Measurements from ENCODE around the gene UNC119B. TPM values are rescaled to one million over a fixed set of nuclear protein-coding genes. Genes with fewer than 3 reads are reported as not detected.

The UNC119B gene
- total RNA-seq, 1 donor, result 25.0 TPM

DNA sequence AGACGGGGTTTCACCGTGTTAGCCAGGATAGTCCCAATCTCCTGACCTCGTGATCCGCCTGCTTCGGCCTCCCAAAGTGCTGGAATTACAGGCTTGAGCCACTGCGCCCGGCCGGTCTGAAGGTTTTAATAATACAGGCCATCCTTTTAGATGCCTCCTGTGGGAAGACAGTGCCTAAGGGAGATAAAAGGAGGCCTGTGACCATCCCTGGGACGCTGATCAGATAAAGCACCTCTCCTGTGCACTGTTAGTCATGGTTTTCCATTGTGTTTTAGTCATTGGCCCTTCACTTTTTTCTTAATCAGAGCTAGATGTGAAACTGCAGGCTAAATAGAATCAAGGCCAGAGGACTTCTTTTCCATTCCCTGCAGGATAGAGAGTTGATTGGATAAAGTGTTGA is 7.8 kb downstream of the UNC119B start:
- TF ChIP-seq, protein P1, sequence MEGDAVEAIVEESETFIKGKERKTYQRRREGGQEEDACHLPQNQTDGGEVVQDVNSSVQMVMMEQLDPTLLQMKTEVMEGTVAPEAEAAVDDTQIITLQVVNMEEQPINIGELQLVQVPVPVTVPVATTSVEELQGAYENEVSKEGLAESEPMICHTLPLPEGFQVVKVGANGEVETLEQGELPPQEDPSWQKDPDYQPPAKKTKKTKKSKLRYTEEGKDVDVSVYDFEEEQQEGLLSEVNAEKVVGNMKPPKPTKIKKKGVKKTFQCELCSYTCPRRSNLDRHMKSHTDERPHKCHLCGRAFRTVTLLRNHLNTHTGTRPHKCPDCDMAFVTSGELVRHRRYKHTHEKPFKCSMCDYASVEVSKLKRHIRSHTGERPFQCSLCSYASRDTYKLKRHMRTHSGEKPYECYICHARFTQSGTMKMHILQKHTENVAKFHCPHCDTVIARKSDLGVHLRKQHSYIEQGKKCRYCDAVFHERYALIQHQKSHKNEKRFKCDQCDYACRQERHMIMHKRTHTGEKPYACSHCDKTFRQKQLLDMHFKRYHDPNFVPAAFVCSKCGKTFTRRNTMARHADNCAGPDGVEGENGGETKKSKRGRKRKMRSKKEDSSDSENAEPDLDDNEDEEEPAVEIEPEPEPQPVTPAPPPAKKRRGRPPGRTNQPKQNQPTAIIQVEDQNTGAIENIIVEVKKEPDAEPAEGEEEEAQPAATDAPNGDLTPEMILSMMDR (IDR thresholded peaks at IDR 0.05; ENCODE audit: insufficient read depth, low read depth, low read length), result no peak
- DNase-seq (ENCODE audit: low read depth), result no peak
- H3K4me3 ChIP-seq (ENCODE audit: low read depth, low read length), result no peak overlapping the region

DNA sequence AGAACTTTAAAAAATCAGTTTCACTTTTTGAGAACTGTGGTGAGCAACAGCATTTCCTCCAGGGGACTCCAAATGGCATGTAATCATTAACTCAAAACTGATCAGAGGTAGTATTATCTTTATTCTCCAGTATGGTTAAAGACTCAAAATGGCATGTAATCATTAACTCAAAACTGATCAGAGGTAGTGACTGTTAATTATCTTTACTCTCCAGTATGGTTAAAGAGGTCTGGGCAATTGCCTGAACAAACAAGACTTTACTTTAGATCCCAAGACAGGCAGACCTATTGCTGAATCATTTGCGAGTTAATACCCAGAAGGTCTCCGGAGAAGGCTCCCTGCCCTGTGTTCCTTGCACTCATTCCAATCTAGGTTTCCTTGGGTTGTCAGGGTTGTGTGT is 8.8 kb downstream of the UNC119B start:
- TF ChIP-seq, protein P1 (IDR thresholded peaks at IDR 0.05; ENCODE audit: insufficient read depth, low read depth, low read length), result no peak

GRCh38 chr12:120719496-120720233 is 9.4 kb downstream of the UNC119B start:
- TF ChIP-seq, protein P1 (IDR thresholded peaks at IDR 0.05; ENCODE audit: insufficient read depth, low read depth, low read length), result no peak
- no peak overlapping the region for H3K4me3 ChIP-seq (ENCODE audit: low read depth, low read length)
- no peak for DNase-seq (ENCODE audit: low read depth)

More for the DNA sequence above, 8.8 kb downstream of the UNC119B start:
- no peak for DNase-seq (ENCODE audit: low read depth)
- H3K4me3 ChIP-seq (ENCODE audit: low read depth, low read length), result no peak overlapping the region

- no peak overlapping the region for H3K4me3 ChIP-seq (ENCODE audit: low read depth, low read length)
- TF ChIP-seq, protein P1 (IDR thresholded peaks at IDR 0.05; ENCODE audit: insufficient read depth, low read depth, low read length), result no peak
- peak; percentile 74 for DNase-seq (ENCODE audit: low read depth)
These were observed 10.2 kb downstream of the UNC119B start for GRCh38 chr12:120720234-120720986.

GRCh38 chr12:120720987-120721801 is 10.9 kb downstream of the UNC119B start:
- TF ChIP-seq, protein P1 (IDR thresholded peaks at IDR 0.05; ENCODE audit: insufficient read depth, low read depth, low read length), result no peak
- no peak for DNase-seq (ENCODE audit: low read depth)
- H3K4me3 ChIP-seq (ENCODE audit: low read depth, low read length), result no peak overlapping the region

DNA sequence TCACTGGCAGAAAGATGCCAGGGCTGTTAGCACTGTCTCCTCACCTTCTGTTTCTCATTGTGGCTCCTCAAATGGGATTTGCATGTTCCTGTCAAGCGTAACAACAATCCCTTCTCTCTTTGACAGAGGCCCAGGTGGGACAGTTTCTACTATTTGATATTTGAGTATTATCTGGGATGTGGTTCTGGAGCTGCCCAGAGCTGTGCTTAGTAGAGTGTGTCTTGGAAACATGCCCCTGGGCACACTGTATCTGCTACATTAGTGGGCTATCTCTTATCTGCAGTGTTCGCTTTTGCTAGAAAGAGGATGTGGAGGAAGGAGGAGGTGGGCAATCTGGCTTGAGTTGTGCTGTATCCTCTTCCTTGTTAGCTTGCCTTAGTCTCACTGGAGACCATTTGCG is 11.6 kb downstream of the UNC119B start:
- H3K4me3 ChIP-seq (ENCODE audit: low read depth, low read length), result no peak overlapping the region
- no peak for DNase-seq (ENCODE audit: low read depth)
- TF ChIP-seq, protein P1 (IDR thresholded peaks at IDR 0.05; ENCODE audit: insufficient read depth, low read depth, low read length), result no peak
